ENCODE data around the gene NDUFS2. TPM values are rescaled to one million over a fixed set of nuclear protein-coding genes. Genes with fewer than 3 reads are reported as not detected.
A peak's percentile ranks its signal among the peaks of the same experiment; 100 is the strongest.

The NDUFS2 gene
- total RNA-seq, 1 donor from 2014 or later: 124 TPM

GRCh38 chr1:161165742-161166668, 36.2 kb upstream of the NDUFS2 start, which contains the start of gene PPOX:
PPOX (plus strand) TSS chr1:161166426; CDS start chr1:161166848, 422 bp downstream.
- TF ChIP-seq CTCF (conservative IDR thresholded peaks at IDR 0.05; ENCODE audit: low read depth, low read length): peak; percentile 63
- H3K4me3 ChIP-seq (ENCODE audit: low read depth, low read length): peak within 1 kb of the TSS; percentile 74
- peak; percentile 92 for DNase-seq (ENCODE audit: low read depth)

GRCh38 chr1:161166669-161167548, 35.3 kb upstream of the NDUFS2 start:
- DNase-seq (ENCODE audit: low read depth): no peak
- H3K4me3 ChIP-seq (ENCODE audit: low read depth, low read length): peak overlapping the region; percentile 74
- no peak for TF ChIP-seq CTCF (conservative IDR thresholded peaks at IDR 0.05; ENCODE audit: low read depth, low read length)

- TF ChIP-seq CTCF (conservative IDR thresholded peaks at IDR 0.05; ENCODE audit: low read depth, low read length): no peak
- DNase-seq (ENCODE audit: low read depth): no peak
- no peak overlapping the region for H3K4me3 ChIP-seq (ENCODE audit: low read depth, low read length)
Measured at GRCh38 chr1:161168906-161169305, 33.3 kb upstream of the NDUFS2 start.

- TF ChIP-seq CTCF (conservative IDR thresholded peaks at IDR 0.05; ENCODE audit: low read depth, low read length): peak; percentile 39
- DNase-seq (ENCODE audit: low read depth): no peak
- H3K4me3 ChIP-seq (ENCODE audit: low read depth, low read length): no peak overlapping the region
Measured at GRCh38 chr1:161171191-161171590, 31.0 kb upstream of the NDUFS2 start.

GRCh38 chr1:161171696-161172095, 30.5 kb upstream of the NDUFS2 start:
- DNase-seq (ENCODE audit: low read depth): no peak
- no peak overlapping the region for H3K4me3 ChIP-seq (ENCODE audit: low read depth, low read length)
- no peak for TF ChIP-seq CTCF (conservative IDR thresholded peaks at IDR 0.05; ENCODE audit: low read depth, low read length)

GRCh38 chr1:161172349-161172748, 29.8 kb upstream of the NDUFS2 start:
- no peak for TF ChIP-seq CTCF (conservative IDR thresholded peaks at IDR 0.05; ENCODE audit: low read depth, low read length)
- DNase-seq (ENCODE audit: low read depth): no peak
- H3K4me3 ChIP-seq (ENCODE audit: low read depth, low read length): no peak overlapping the region

Measured in epithelial cell of proximal tubule (primary cell).